HG03565 (cell line): ENCODE results near the gene PXDN.
"Not testable (repeated sequence)": the region's sequence is repeated elsewhere in the genome, so short reads cannot be mapped to it uniquely, and the experiment has no call there.

Experiments
- ATAC-seq: cut with Tn5 transposase; IDR thresholded peaks from one replicate; pipeline ENCODE4 v1.9.1; 2021; ENCODE audit warnings: mild to moderate bottlenecking, moderate library complexity; ENCODE audit not compliant: unreplicated experiment

The PXDN gene

DNA sequence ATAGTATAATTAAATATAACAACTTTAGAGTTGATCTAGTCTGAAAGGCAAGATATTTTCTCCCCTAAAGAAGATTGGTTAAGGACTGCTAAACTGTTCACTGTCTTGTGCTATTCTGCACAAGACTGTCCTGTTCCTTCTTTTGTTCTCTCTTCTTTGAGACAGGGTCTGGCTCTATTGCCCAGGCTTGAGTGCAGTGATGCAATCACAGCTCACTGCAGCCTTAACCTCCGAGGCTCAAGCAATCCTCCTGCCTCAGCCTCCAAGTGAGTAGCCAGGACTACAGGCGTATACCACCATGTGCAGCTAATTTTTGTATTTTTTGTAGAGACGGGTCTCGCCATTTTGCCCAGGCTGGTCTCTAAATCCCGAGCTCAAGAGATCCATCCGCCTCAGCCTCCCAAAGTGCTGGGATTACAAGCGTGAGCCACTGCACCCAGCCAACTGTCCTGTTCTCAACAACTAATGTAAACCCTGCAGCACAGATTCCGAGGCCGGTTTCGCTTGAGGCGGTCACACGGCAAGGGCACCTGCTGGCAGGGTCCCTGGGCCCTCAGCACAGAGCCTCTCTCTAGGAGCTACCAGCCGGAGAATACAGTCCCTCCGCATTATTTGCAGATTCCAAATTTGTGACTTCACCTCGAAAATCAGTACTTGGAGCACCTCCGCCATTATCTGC, 16.4 kb downstream of the PXDN start:
- ATAC-seq: no peak

DNA sequence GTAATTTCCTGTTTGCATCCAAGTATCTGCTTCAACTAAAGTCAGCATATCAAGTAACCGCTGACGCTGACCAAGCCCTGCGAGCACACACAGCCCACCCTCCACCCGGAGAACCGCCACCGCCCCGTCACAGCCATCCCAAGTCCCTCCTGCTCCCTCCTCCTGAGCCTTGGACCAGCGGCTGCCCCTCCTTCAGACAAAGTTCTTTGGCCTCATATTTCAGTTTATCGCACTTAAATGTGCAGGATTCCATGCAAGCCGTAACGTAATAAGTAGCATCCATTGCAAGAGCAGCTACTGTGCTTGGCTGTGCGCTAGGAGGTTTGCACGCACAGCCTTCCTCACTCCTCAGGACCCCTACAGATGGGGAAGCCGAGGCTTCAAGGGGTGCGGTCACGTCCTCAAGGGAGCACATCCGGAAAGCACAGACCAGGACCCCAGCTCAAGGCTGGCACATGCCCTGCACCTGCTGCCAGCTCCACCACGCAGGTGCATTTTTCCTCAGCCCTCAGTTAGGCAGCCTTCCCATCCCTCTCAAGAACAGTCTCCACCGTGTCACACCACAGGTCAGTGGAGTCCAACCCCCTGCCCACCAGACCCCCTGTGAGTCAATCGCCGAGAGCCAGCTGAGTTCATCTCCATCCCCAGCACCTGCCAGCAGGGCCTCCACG, 17.1 kb downstream of the PXDN start:
- ATAC-seq: no peak

DNA sequence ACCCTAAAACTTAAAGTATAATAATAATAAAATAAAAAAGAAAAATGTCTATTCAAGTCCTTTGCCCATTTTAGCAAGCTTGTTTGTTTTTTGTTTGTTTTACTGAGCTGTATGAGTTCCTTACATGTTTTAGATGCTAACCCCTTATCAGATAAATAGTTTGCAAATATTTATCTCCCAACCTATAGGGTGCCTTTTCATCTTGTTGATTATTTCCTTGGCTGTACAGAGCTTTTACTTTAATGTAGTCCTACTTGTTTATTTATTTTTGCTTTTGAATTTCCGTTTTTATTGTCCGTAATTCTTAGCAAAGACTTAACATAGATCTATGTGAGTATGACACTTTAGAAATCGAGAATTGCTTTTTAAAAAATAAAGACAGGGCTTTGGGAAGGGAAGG, 17.8 kb downstream of the PXDN start:
- ATAC-seq: no peak

DNA sequence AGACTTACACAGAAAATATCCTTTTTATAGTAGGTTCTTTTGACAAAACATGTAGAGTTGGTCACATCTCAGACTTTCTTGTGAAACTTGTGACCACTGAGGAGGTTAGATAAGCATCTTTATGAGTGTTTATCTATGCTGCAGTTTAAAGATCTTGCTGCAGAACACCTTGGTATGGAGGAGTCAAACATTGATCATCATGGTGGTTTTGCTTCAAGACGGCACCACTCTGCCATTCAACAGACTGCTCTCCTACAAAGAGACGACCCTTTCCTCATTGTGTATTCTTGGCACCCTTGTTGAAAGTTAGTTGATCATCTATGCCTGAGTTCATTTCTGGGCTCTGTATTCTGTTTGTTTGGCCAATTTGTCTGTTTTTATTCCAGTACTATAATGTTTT, 20.0 kb downstream of the PXDN start:
- not testable (repeated sequence) for ATAC-seq

DNA sequence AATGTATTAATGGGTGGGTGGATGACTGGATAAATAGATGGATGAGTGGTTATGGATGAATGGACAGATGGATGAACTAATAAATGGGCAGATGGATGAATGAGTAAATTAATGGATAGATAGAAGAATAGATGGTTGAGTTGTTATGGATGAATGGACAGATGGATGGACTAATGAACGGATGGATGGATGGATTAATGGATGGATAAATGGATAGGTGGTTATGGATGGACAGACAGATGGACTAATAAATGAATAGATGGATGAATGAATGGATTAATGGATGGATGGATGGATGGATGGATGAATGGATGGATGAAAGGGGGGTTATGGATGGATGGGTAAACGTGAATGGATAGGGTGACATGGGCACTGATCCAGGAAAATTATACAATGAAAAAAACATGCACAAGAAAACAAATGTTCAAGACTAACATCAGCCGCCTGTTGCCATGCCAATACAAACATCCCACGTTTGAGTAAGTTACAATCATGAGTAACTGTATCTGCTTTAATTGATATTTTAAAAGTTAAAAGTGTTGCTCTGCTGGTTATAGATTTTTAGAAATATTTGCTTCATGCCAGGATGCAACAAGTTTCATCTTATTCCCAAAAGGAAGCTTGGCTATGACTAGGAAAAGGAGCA, 20.8 kb downstream of the PXDN start:
- ATAC-seq: no peak

DNA sequence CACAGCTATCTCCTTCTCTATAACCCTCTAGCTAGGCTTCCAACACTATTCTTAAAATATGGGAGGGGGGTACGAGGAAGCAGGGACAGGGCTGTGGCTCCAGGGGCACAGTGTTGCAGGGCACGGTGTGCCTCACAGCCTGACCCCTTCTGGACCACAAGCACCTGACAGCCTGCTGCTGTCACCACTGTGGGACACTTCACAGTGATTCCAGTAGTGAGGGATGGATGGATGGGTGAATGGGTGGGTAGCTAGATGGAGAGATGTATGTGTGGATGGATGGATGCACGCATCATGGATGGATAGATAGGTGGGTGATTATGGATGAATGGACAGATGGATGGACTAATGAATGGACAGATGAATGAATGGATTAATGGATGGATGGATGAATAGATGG, 21.6 kb downstream of the PXDN start:
- ATAC-seq: no peak

DNA sequence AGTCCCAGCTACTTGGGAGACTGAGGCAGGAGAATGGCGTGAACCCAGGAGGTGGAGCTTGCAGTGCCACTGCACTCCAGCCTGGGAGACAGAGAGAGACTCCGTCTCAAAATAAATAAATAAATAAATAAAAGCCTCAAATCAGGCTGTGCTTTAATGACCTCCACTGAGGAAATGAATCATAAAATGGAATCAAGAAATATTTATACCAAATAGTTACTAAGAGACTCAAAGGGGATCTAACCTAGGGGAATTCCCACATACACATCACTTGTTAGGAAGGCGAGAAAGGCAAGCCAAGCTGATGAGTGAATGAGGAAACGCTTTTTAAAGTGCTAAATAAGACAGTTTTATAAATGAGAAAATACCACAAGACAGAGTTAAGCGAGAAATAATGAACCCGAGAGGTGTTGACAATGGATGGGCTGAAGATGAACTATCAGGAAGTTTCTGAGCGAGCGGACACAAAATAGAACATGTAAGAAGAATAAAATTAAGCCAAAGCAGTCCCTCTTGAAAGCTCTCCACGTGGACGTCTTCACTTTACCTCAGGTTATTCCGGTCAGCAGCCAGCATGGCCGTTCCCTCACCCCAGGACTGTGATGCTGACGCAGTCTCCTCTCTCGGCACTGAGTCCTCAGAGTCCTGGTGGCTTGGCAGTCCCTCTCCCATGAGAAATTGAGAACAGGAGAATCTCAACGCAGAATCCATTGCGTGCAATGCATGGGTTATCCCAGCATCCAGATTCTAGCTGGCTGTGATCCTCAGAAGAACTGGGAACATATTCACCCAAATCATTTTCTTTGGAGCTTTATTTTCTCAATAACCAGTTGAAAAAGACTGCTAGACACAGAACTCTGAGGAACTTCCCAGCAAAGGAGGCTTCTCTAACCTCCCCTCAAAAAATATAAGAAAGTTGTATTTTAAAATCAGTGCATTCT, 22.3 kb downstream of the PXDN start:
- no peak for ATAC-seq

DNA sequence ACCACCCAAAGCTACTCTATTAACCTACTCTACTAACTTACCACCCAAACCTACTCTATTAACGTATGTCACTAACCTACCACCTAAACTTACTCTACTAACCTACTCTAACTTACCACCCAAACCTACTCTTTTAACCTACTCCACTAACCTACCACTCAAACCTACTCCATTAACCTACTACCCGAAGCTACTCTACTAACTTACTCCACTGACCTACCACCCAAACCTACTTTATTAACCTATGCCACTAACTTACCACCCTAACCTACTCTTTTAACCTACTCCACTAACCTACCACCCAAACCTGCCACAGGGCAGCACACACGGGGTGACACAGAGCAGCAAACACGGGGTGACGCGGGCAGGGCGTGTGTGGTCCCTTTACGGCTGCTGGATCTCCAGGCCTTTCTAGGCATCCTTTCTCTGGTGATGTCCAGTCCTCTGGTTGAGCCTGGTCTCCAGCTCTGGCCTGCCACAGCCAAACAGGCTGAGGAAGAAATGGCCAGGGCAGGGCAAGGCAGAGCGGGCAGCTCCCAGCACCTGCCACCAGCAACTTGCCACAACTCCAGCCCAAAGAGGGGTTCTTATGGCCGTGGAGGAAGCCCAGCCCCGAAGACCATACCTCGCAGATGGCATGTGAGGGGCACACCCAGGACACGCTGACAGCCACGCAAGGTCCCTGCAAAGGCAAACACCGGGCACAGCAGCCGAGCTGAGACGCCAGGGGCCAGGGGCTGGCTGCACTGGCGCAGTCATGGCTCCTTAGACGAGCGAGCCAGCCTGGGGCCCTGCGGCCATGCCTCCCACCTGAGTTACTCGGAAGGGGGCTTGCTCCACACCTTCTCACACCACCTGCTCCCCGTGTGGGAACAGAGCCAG, 25.7 kb downstream of the PXDN start:
- ATAC-seq: no peak

DNA sequence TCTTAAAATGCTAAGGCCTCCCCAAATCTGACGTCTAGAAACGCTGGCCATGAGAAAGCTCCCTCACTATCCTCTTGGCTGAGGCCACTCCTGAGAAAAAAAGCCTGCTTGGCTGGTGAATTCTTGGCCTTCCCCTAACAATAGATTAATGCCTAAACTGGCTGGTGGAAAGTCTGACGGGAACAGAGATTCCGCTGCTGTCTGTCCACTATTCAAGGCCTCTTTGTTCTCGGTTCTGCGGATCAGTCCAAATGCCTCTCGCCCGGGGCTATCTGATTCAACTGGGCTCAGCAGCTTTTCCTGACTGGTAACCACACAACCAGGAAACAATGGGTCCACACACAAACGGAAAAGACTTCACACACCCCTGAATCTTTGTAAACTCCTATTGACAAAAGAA, 27.2 kb downstream of the PXDN start:
- ATAC-seq: no peak

DNA sequence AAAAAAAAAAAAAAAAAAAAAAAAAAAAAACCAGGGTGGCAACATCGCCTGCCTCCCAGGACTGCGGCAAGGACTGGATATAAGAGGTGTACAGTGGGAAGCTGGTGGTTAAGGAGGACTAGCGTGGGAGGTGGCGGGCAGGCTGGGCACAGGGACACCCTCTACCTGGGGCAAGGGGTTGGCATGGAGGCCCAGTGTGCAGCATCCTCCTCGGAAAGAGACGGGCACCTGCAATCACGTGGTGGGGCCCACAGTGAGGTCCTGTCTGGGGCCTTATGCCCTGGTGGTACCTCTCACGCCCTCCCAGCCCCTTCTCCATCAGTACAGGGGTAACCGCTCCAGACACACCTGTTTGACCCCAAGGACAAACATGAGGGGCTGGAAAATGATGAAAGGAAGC, 27.9 kb downstream of the PXDN start:
- ATAC-seq: no peak

DNA sequence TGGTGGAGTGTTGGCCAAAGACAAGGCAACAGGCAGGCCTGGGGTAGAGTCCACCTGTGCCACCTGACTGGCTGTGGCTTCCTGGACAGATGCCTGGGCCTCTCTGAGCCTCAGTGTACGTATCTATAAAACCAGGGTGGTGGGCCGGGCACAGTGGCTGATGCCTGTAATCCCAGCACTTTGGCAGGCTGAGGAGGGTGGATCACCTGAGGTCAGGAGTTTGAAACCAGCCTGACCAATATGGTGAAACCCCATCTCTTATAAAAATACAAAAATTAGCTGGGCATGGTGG, 28.4 kb downstream of the PXDN start:
- ATAC-seq: not testable (repeated sequence)

DNA sequence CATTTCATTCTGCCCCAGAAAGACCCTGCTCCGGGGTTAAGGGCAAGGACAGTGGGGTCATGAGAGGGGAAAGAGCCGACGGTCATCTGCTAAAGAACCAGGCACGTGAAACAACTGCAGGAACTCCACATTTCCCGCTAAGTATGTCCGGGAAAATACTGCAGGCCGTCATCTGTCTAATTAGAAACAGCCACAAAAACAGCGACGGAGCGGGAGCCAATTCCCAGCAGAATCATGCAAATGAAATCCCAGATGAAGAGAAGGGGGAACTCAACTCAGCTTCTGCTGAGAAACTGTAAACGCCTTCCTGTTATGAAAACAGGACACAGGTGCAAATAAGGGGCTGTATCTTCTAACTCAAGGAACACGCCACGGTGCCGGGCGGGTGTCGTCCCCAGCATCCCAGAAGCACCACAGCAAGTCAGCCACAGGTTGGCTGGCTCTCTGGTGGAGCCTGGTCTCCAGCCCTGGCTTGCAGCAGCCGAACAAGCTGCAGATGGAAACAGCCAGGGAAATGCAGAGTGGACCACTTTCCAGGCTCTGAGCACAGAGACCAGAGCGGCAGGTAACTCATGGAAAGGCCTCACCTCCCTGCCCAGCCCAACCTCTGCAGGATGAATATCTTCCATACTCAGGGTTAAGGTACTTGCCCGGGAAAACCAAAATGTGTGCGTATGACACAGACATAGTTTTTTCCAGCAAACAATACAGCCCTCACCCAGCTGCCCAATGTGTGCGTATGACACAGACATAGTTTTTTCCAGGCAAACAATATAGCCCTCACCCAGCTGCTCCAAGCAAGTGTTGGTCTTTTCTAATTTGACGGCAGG, 28.9 kb downstream of the PXDN start:
- no peak for ATAC-seq

DNA sequence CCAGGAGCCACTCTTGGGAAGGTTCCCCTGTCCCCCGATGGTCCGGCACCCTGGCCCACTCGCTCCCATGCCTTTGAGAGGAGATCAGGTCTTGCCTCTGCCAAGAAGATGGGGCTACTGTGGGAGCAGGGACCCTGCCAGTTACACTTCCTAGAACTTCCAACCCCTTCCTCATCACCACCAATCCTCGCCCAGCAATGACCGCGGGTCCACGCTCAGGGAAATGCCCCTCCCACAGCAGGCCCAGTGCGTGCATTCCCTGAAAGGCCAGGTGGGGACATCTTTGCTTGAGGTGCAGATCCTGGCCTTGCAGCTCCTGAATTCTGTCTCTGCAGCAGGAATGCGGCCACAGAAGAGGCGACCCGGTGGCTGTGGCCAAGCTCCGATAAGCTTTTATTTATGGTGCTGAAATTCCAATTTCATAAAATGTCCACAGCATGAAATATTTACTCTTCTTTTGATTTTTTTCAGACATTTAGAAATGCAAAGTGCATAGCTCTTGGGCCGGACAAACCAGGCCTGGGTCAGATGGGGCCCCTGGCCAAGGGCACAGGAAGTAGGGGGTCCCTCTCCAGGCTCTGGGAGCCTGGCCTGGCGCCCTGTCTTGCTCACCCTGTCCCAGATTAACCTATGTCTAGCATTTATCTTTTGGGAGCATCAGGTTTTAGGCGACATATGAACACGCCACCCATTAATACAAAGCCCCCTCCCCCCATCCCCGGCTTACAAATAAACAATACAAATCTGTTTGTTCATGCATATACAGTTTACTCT, 29.8 kb downstream of the PXDN start:
- no peak for ATAC-seq

DNA sequence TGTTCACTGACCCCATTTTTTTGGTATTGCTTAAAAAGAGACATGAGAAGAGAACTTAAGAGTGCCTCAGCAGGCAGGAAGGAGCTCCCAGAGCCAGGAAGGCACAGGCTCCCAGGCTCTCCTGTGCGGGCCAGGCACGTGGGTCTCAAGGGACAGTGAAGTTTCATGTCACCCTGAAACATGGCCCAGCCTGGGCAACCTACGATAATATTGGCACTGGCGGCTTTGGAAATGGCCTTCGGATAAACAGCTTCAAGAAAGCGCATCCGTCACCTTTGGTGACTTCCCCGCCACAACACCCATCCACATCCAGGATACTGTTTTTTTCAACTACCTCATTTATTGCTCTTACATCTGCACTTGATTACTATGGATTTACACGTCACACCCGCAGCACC, 30.5 kb downstream of the PXDN start:
- ATAC-seq: no peak

DNA sequence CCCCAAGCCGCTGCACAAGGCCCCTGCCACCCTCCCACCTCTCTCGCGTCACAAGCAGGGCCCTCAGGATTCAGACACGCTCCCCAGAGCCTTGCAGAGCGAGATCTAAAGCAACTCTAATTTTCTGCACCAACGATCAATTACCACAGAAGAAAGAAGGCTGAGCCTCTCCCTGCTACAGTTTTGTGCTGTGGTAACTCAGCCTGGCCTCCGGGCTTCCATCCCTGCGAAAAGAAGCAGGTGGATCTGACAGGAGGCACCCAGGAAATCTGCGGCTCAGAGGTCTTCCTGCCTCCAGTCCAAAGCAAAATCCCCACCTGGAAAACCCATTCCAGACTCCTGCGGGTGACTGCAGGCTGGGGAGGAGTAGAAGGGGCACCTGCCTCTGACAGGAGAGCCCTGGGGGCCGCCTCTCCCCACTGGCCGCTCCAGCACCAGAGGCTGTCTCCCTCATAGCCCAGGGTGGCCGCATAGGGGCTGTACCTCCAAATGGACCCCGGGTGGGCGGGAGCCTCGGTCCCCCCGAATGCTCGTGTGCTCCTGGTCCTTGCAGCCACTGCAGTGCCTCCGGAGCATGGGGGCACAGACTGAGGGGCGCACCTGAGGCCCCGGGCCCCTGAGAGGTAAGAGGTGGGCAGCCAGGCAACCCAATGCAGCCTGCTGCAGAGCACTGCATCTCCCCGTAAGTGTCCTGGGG, 31.0 kb downstream of the PXDN start:
- ATAC-seq: no peak

DNA sequence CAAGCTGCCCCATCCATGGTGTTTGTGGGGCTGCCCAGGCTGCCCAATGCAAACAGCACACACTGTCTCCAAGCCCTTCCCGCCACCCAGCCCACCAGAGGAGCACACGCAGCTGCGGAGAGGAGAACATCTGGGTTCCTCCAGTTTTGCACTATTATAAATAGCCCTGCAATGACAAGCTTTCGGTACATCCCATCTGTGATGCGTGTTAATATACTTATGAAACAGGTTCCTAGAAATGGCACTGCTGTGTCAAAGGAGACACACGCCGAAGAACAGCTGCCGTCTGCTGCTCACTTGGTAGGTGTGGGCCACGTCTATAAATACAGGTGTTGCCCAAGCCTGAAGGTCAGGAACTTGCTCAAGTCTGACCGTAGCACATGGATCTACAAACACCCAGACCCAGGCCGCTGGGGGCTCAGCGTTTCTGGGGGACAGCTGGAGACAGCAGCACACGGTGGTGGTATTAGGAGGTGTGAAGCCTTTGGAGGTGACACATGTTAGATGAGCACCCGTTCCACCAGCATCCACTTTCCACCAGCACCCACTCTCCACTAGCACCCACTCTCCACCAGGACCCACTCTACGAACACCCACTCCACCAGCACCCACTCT, 34.3 kb downstream of the PXDN start:
- ATAC-seq: no peak

DNA sequence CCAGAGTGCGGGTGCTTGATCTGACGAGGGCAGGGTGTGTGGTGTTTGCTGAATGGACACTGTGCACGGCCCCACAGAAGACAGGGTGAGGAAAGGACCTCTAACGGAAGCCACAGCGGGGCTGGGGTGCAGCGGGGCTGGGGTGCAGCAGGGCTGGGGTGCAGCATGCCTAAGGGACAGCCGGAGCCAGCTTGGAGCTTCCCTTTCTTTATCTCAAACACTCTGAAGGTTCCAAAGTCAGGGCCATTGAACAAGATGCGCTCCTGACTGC, 35.0 kb downstream of the PXDN start:
- ATAC-seq: no peak
